HEK293 (cell line): ENCODE data around the gene FRMD3.

Source experiments
- CTCF ChIA-PET: fragments of 350-600 bp; formaldehyde crosslinking; extraction: SDS; loops from one replicate; lab custom pipeline; 2021; ENCODE audit warnings: antibody characterized with exemption; lab: Yijun Ruan, JAX
- POLR2A ChIA-PET: fragments of 300-600 bp; formaldehyde crosslinking; extraction: SDS; loops from one replicate; lab custom pipeline; 2020; ENCODE audit warnings: antibody characterized with exemption, inconsistent platforms; lab: Yijun Ruan, JAX
- H3K27ac ChIP-seq: fragments of 200-500 bp; sonication (Bioruptor generic); 2 replicates; pipeline ENCODE4 v1.5.1; 2014; ENCODE audit warnings: low read depth, low read length, control low read depth, inconsistent platforms; ENCODE audit errors: extremely low read depth
- H3K36me3 ChIP-seq, 2 experiments: fragments of 200-500 bp in 1 of 2; sonication (Bioruptor generic) in 1 of 2; 1 replicate in 1 of 2; 2 replicates in 1 of 2; pipeline ENCODE4 v1.5.1; 2014 to 2017; ENCODE audit warnings: inconsistent platforms in 2 of 2, low read length in 2 of 2; ENCODE audit not compliant: control insufficient read depth in 2 of 2, insufficient read depth in 1 of 2
- H3K4me1 ChIP-seq: fragments of 200-500 bp; sonication (Bioruptor generic); 2 replicates; pipeline ENCODE4 v1.5.1; 2014; ENCODE audit warnings: mild to moderate bottlenecking, low read length, inconsistent platforms; ENCODE audit not compliant: control insufficient read depth, insufficient read depth
- H3K4me3 ChIP-seq: 2 replicates; pipeline ENCODE4 v1.5.1; 2011; ENCODE audit warnings: low read depth, mild to moderate bottlenecking, control low read depth, low read length, moderate library complexity
- H3K9me3 ChIP-seq: fragments of 200-500 bp; sonication (Bioruptor generic); 2 replicates; pipeline ENCODE4 v1.5.1; 2014; ENCODE audit warnings: low read depth, low read length, inconsistent platforms; ENCODE audit not compliant: control insufficient read depth, insufficient read depth
- OSR2 ChIP-seq: fragments of 450-650 bp; formaldehyde crosslinking; IDR thresholded peaks from 2 replicates; pipeline ENCODE4 v1.5.1; 2016; ENCODE audit warnings: missing biosample characterization, missing genetic modification characterization
- TRIM28 ChIP-seq: IDR thresholded peaks from 2 replicates; pipeline ENCODE4 v1.6.1; 2011; ENCODE audit warnings: low read length, control low read depth, borderline replicate concordance
- ZBTB21 ChIP-seq: fragments of 450-650 bp; formaldehyde crosslinking; IDR thresholded peaks from 2 replicates; pipeline ENCODE4 v1.5.1; 2017; ENCODE audit warnings: missing biosample characterization, missing genetic modification characterization
- ZBTB7A ChIP-seq: fragments of 450-650 bp; formaldehyde crosslinking; IDR thresholded peaks from 2 replicates; pipeline ENCODE4 v1.5.1; 2016; ENCODE audit warnings: low read depth, missing biosample characterization, missing genetic modification characterization
- ZNF2 ChIP-seq: fragments of 450-650 bp; formaldehyde crosslinking; IDR thresholded peaks from 2 replicates; pipeline ENCODE4 v1.5.1; 2016; ENCODE audit warnings: missing biosample characterization, missing genetic modification characterization
- ZNF211 ChIP-seq: fragments of 450-650 bp; formaldehyde crosslinking; IDR thresholded peaks from 2 replicates; pipeline ENCODE4 v1.5.1; 2016; ENCODE audit warnings: low read depth, missing biosample characterization, missing genetic modification characterization
- ZNF23 ChIP-seq: fragments of 450-650 bp; formaldehyde crosslinking; IDR thresholded peaks from 2 replicates; pipeline ENCODE4 v1.5.1; 2016; ENCODE audit warnings: missing biosample characterization, missing genetic modification characterization, borderline replicate concordance
- ZNF292 ChIP-seq: fragments of 450-650 bp; formaldehyde crosslinking; IDR thresholded peaks from 2 replicates; pipeline ENCODE4 v1.5.1; 2016; ENCODE audit warnings: low read depth, missing biosample characterization, missing genetic modification characterization, borderline replicate concordance
- ZNF350 ChIP-seq: fragments of 450-650 bp; formaldehyde crosslinking; IDR thresholded peaks from 2 replicates; pipeline ENCODE4 v1.5.0; 2017; ENCODE audit warnings: missing biosample characterization, mild to moderate bottlenecking, missing genetic modification characterization
- ZNF366 ChIP-seq: fragments of 450-650 bp; formaldehyde crosslinking; conservative IDR thresholded peaks from 2 replicates; pipeline ENCODE4 v1.5.1; 2016; ENCODE audit warnings: missing biosample characterization, missing genetic modification characterization
- ZNF561 ChIP-seq: fragments of 450-650 bp; IDR thresholded peaks from 2 replicates; pipeline ENCODE4 v1.5.1; 2018; ENCODE audit warnings: missing biosample characterization, missing genetic modification characterization, borderline replicate concordance
- ZNF629 ChIP-seq: fragments of 450-650 bp; formaldehyde crosslinking; IDR thresholded peaks from 2 replicates; pipeline ENCODE4 v1.5.1; 2017; ENCODE audit warnings: missing biosample characterization, missing genetic modification characterization
- ZNF654 ChIP-seq: fragments of 450-650 bp; formaldehyde crosslinking; IDR thresholded peaks from 2 replicates; pipeline ENCODE4 v1.5.1; 2016; ENCODE audit warnings: low read depth, missing biosample characterization, missing genetic modification characterization
- ZNF792 ChIP-seq: fragments of 450-650 bp; formaldehyde crosslinking; IDR thresholded peaks from 2 replicates; pipeline ENCODE4 v1.5.1; 2016; ENCODE audit warnings: missing biosample characterization, missing genetic modification characterization
- ZNF830 ChIP-seq: fragments of 450-650 bp; IDR thresholded peaks from 2 replicates; pipeline ENCODE4 v1.5.0; 2018; ENCODE audit warnings: missing biosample characterization, missing genetic modification characterization, low read depth, mild to moderate bottlenecking, moderate library complexity
- TF ChIP-seq, protein P1 (sequence below): fragments of 450-650 bp; formaldehyde crosslinking; IDR thresholded peaks from 2 replicates; pipeline ENCODE4 v1.5.1; 2016; ENCODE audit warnings: missing biosample characterization, missing genetic modification characterization
- TF ChIP-seq, protein P2 (sequence below): fragments of 450-650 bp; formaldehyde crosslinking; IDR thresholded peaks from 2 replicates; pipeline ENCODE4 v1.5.1; 2016; ENCODE audit warnings: missing biosample characterization, missing genetic modification characterization
- TF ChIP-seq, protein P3 (sequence below): fragments of 450-650 bp; IDR thresholded peaks from 2 replicates; pipeline ENCODE4 v1.5.1; 2018; ENCODE audit warnings: missing biosample characterization, missing genetic modification characterization
- TF ChIP-seq, protein P4 (sequence below): fragments of 450-650 bp; formaldehyde crosslinking; IDR thresholded peaks from 2 replicates; pipeline ENCODE4 v1.5.1; 2016; ENCODE audit warnings: missing biosample characterization, missing genetic modification characterization, borderline replicate concordance

Gene FRMD3

DNA sequence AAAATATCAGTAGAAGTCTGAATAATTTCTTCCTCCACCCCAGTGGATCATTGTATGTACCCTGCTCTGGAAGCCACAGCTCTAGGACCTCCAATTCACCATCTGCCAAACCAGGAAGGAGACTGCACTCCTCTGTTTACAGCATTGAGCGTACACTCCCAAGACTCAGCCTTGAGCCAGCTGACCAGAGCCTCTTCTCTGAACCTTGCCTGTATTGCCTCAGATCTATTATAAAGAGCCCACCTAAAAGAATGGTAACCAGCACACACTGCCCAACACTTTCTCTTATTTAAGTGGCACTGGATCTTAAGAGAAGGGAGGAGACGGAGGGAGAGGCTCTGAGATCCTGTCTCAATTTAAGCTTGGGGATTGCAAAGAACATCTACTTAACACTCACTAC is 257.4 kb downstream of the FRMD3 start:
- Histone ChIP-seq H3K9me3 (no peaks in the 10 kb centered on the region), H3K36me3 (no peaks in the 10 kb centered on the region), H3K27ac (no peak overlapping the region), H3K4me3 (no peak overlapping the region), H3K4me1 (no peaks in the 10 kb centered on the region)
- POLR2A ChIA-PET = no interaction called here
- TF ChIP-seq ZNF830 (tag by site-specific recombination) (no peak), ZBTB21 (tag by site-specific recombination) (no peak), ZNF629 (tag by site-specific recombination) (no peak), ZNF23 (tag by site-specific recombination) (no peak), ZNF2 (tag by site-specific recombination) (no peak), ZNF561 (tag by site-specific recombination) (no peak), ZNF292 (no peak), TRIM28 (no peak), ZNF654 (no peak), ZNF366 (no peak), ZNF211 (tag by site-specific recombination) (no peak), ZBTB7A (tag by site-specific recombination) (no peak), ZNF350 (tag by site-specific recombination) (no peak), ZNF792 (tag by site-specific recombination) (no peak), OSR2 (tag by site-specific recombination) (no peak)
- TF ChIP-seq, protein P1, sequence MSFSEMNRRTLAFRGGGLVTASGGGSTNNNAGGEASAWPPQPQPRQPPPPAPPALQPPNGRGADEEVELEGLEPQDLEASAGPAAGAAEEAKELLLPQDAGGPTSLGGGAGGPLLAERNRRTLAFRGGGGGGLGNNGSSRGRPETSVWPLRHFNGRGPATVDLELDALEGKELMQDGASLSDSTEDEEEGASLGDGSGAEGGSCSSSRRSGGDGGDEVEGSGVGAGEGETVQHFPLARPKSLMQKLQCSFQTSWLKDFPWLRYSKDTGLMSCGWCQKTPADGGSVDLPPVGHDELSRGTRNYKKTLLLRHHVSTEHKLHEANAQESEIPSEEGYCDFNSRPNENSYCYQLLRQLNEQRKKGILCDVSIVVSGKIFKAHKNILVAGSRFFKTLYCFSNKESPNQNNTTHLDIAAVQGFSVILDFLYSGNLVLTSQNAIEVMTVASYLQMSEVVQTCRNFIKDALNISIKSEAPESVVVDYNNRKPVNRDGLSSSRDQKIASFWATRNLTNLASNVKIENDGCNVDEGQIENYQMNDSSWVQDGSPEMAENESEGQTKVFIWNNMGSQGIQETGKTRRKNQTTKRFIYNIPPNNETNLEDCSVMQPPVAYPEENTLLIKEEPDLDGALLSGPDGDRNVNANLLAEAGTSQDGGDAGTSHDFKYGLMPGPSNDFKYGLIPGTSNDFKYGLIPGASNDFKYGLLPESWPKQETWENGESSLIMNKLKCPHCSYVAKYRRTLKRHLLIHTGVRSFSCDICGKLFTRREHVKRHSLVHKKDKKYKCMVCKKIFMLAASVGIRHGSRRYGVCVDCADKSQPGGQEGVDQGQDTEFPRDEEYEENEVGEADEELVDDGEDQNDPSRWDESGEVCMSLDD (tag by site-specific recombination) = no peak
- TF ChIP-seq, protein P2, sequence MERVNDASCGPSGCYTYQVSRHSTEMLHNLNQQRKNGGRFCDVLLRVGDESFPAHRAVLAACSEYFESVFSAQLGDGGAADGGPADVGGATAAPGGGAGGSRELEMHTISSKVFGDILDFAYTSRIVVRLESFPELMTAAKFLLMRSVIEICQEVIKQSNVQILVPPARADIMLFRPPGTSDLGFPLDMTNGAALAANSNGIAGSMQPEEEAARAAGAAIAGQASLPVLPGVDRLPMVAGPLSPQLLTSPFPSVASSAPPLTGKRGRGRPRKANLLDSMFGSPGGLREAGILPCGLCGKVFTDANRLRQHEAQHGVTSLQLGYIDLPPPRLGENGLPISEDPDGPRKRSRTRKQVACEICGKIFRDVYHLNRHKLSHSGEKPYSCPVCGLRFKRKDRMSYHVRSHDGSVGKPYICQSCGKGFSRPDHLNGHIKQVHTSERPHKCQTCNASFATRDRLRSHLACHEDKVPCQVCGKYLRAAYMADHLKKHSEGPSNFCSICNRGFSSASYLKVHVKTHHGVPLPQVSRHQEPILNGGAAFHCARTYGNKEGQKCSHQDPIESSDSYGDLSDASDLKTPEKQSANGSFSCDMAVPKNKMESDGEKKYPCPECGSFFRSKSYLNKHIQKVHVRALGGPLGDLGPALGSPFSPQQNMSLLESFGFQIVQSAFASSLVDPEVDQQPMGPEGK (tag by site-specific recombination) = no peak
- TF ChIP-seq, protein P3, sequence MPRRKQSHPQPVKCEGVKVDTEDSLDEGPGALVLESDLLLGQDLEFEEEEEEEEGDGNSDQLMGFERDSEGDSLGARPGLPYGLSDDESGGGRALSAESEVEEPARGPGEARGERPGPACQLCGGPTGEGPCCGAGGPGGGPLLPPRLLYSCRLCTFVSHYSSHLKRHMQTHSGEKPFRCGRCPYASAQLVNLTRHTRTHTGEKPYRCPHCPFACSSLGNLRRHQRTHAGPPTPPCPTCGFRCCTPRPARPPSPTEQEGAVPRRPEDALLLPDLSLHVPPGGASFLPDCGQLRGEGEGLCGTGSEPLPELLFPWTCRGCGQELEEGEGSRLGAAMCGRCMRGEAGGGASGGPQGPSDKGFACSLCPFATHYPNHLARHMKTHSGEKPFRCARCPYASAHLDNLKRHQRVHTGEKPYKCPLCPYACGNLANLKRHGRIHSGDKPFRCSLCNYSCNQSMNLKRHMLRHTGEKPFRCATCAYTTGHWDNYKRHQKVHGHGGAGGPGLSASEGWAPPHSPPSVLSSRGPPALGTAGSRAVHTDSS = no peak
- TF ChIP-seq, protein P4, sequence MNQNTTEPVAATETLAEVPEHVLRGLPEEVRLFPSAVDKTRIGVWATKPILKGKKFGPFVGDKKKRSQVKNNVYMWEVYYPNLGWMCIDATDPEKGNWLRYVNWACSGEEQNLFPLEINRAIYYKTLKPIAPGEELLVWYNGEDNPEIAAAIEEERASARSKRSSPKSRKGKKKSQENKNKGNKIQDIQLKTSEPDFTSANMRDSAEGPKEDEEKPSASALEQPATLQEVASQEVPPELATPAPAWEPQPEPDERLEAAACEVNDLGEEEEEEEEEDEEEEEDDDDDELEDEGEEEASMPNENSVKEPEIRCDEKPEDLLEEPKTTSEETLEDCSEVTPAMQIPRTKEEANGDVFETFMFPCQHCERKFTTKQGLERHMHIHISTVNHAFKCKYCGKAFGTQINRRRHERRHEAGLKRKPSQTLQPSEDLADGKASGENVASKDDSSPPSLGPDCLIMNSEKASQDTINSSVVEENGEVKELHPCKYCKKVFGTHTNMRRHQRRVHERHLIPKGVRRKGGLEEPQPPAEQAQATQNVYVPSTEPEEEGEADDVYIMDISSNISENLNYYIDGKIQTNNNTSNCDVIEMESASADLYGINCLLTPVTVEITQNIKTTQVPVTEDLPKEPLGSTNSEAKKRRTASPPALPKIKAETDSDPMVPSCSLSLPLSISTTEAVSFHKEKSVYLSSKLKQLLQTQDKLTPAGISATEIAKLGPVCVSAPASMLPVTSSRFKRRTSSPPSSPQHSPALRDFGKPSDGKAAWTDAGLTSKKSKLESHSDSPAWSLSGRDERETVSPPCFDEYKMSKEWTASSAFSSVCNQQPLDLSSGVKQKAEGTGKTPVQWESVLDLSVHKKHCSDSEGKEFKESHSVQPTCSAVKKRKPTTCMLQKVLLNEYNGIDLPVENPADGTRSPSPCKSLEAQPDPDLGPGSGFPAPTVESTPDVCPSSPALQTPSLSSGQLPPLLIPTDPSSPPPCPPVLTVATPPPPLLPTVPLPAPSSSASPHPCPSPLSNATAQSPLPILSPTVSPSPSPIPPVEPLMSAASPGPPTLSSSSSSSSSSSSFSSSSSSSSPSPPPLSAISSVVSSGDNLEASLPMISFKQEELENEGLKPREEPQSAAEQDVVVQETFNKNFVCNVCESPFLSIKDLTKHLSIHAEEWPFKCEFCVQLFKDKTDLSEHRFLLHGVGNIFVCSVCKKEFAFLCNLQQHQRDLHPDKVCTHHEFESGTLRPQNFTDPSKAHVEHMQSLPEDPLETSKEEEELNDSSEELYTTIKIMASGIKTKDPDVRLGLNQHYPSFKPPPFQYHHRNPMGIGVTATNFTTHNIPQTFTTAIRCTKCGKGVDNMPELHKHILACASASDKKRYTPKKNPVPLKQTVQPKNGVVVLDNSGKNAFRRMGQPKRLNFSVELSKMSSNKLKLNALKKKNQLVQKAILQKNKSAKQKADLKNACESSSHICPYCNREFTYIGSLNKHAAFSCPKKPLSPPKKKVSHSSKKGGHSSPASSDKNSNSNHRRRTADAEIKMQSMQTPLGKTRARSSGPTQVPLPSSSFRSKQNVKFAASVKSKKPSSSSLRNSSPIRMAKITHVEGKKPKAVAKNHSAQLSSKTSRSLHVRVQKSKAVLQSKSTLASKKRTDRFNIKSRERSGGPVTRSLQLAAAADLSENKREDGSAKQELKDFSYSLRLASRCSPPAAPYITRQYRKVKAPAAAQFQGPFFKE (tag by site-specific recombination) = no peak
- CTCF ChIA-PET = interaction anchor here (0.6 to 0.9 kb wide), 4 partner anchors 54 to 980 kb away, joined by 3 to 4 read pairs (median 3); no protein-coding TSS in a partner anchor
